ENCODE data around the gene DESI1.
"Not testable (repeated sequence)": the region's sequence is repeated elsewhere in the genome, so short reads cannot be mapped to it uniquely, and the experiment has no call there.

The DESI1 gene

GRCh38 chr22:41582694-41583093, 38.1 kb downstream of the DESI1 start:
- no peak for DNase-seq

GRCh38 chr22:41579997-41580355, 40.9 kb downstream of the DESI1 start:
- DNase-seq = no peak

- DNase-seq = no peak
Observed at GRCh38 chr22:41579297-41579996, 41.4 kb downstream of the DESI1 start.

GRCh38 chr22:41578818-41579217, 42.0 kb downstream of the DESI1 start:
- no peak for DNase-seq

- no peak for DNase-seq
Observed at GRCh38 chr22:41578114-41578513, 42.7 kb downstream of the DESI1 start.

GRCh38 chr22:41576877-41577276, 44.0 kb downstream of the DESI1 start:
- peak; percentile 21 for DNase-seq

- DNase-seq = no peak
Observed at GRCh38 chr22:41575533-41575932, 45.3 kb downstream of the DESI1 start.

- no peak for DNase-seq
Observed at GRCh38 chr22:41574847-41575381, 45.9 kb downstream of the DESI1 start.

GRCh38 chr22:41573677-41574076, 47.2 kb downstream of the DESI1 start:
- no peak for DNase-seq

GRCh38 chr22:41572305-41572704, 48.5 kb downstream of the DESI1 start:
- not testable (repeated sequence) for DNase-seq

- no peak for DNase-seq
Observed at GRCh38 chr22:41571786-41572185, 49.1 kb downstream of the DESI1 start.

GRCh38 chr22:41570221-41570620, 50.6 kb downstream of the DESI1 start:
- no peak for DNase-seq

- DNase-seq = no peak
Observed at GRCh38 chr22:41568811-41569210, 52.0 kb downstream of the DESI1 start.

- DNase-seq = no peak
Observed at GRCh38 chr22:41567512-41567768, 53.4 kb downstream of the DESI1 start.

GRCh38 chr22:41565403-41566054, 55.3 kb downstream of the DESI1 start:
- DNase-seq = no peak

- no peak for DNase-seq
Observed at GRCh38 chr22:41564563-41564962, 56.3 kb downstream of the DESI1 start.

GRCh38 chr22:41563051-41563711, 57.7 kb downstream of the DESI1 start:
- DNase-seq = no peak

GRCh38 chr22:41562461-41562860, 58.4 kb downstream of the DESI1 start:
- no peak for DNase-seq

GRCh38 chr22:41561788-41562187, 59.1 kb downstream of the DESI1 start:
- no peak for DNase-seq

GRCh38 chr22:41561335-41561734, 59.5 kb downstream of the DESI1 start:
- DNase-seq = no peak

- DNase-seq = no peak
Observed at GRCh38 chr22:41560095-41560471, 60.8 kb downstream of the DESI1 start.

- DNase-seq = not testable (repeated sequence)
Observed at GRCh38 chr22:41558241-41558630, 62.6 kb downstream of the DESI1 start.

GRCh38 chr22:41557401-41558240, 63.2 kb downstream of the DESI1 start:
- peak; percentile 58 for DNase-seq
